Measurements from ENCODE around the gene EIF1.

Gene EIF1

GRCh38 chr17:41663451-41664171 lies 25.1 kb upstream of the EIF1 start:
- no peak overlapping the region for H3K4me3 ChIP-seq (ENCODE audit: control insufficient read depth, low read depth, low read length)
- DNase-seq (ENCODE audit: low read depth), result no peak
- TF ChIP-seq, protein P1, sequence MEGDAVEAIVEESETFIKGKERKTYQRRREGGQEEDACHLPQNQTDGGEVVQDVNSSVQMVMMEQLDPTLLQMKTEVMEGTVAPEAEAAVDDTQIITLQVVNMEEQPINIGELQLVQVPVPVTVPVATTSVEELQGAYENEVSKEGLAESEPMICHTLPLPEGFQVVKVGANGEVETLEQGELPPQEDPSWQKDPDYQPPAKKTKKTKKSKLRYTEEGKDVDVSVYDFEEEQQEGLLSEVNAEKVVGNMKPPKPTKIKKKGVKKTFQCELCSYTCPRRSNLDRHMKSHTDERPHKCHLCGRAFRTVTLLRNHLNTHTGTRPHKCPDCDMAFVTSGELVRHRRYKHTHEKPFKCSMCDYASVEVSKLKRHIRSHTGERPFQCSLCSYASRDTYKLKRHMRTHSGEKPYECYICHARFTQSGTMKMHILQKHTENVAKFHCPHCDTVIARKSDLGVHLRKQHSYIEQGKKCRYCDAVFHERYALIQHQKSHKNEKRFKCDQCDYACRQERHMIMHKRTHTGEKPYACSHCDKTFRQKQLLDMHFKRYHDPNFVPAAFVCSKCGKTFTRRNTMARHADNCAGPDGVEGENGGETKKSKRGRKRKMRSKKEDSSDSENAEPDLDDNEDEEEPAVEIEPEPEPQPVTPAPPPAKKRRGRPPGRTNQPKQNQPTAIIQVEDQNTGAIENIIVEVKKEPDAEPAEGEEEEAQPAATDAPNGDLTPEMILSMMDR (IDR thresholded peaks at IDR 0.05; ENCODE audit: control insufficient read depth, insufficient read depth, low read depth, low read length, missing control alignments), result no peak

GRCh38 chr17:41664172-41664457 lies 24.6 kb upstream of the EIF1 start:
- TF ChIP-seq, protein P1 (IDR thresholded peaks at IDR 0.05; ENCODE audit: control insufficient read depth, insufficient read depth, low read depth, low read length, missing control alignments), result no peak
- no peak for DNase-seq (ENCODE audit: low read depth)
- H3K4me3 ChIP-seq (ENCODE audit: control insufficient read depth, low read depth, low read length), result no peak overlapping the region

GRCh38 chr17:41664587-41665565 lies 23.8 kb upstream of the EIF1 start:
- H3K4me3 ChIP-seq (ENCODE audit: control insufficient read depth, low read depth, low read length), result no peak overlapping the region
- TF ChIP-seq, protein P1 (IDR thresholded peaks at IDR 0.05; ENCODE audit: control insufficient read depth, insufficient read depth, low read depth, low read length, missing control alignments), result no peak
- no peak for DNase-seq (ENCODE audit: low read depth)

- DNase-seq (ENCODE audit: low read depth), result no peak
- TF ChIP-seq, protein P1 (IDR thresholded peaks at IDR 0.05; ENCODE audit: control insufficient read depth, insufficient read depth, low read depth, low read length, missing control alignments), result peak; percentile 73
- H3K4me3 ChIP-seq (ENCODE audit: control insufficient read depth, low read depth, low read length), result peak overlapping the region; percentile 34
These were observed 23.0 kb upstream of the EIF1 start for GRCh38 chr17:41665566-41666236.

DNA sequence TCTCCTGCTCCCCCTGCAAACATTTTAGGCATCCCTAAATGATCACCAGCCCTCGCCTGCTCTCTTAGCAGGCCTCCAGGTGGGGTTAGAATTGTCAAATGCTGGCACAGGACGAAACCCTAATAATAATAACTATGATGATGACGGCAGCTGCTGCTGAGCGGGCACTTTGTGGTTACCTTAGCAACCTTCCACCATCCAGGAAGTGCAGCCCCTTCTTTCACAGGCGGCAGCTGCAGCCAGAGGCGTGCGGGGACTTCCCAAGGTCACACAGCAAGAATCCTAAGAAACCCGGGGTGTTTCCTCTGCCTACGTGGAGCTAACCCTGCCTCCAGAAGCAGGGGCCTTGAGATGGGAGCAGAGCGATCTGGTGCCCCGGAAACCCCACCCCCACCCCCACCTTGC lies 22.4 kb upstream of the EIF1 start:
- H3K4me3 ChIP-seq (ENCODE audit: control insufficient read depth, low read depth, low read length), result no peak overlapping the region; the same call in 1 of the 2 replicates
- DNase-seq (ENCODE audit: low read depth), result no peak
- TF ChIP-seq, protein P1 (IDR thresholded peaks at IDR 0.05; ENCODE audit: control insufficient read depth, insufficient read depth, low read depth, low read length, missing control alignments), result no peak

DNA sequence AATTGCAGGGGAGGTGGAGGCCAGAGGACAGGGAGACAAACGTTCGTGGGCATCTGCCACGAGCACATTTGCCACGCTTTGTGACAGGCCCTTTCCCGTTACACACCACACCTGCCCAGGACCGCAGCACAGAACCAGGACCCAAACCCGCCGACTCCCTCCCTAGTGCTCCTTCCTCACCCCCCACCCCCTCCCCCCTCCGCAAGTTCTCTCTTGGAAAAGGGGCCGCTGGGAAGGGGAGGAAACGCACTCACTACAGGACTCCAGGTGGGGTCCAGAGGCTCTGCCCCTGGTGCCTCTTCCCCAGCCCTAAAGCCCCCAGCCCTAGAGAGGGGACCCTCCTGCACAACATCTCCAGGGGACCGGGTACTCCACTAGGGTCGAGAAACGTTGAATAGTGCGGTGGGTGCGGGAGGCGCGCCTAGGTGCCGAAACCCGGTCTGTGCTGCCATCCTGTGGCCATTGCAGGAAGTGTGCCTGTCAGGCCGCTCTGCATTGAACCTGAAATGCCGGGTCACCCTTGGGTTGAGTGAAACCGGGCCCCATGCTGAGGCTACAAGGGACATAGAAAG lies 21.9 kb upstream of the EIF1 start:
- H3K4me3 ChIP-seq (ENCODE audit: control insufficient read depth, low read depth, low read length), result peak overlapping the region; percentile 42
- TF ChIP-seq, protein P1 (IDR thresholded peaks at IDR 0.05; ENCODE audit: control insufficient read depth, insufficient read depth, low read depth, low read length, missing control alignments), result peak; percentile 94
- no peak for DNase-seq (ENCODE audit: low read depth)

Data from AG09309 (cell line).